ENCODE measurements around the gene STH. TPM values are rescaled to one million over a fixed set of nuclear protein-coding genes. Genes with fewer than 3 reads are reported as not detected.

STH gene
- total RNA-seq, 1 donor from 2014 or later: not detected

- no peaks in the 10 kb centered on the region for H3K4me1 ChIP-seq
- H3K27ac ChIP-seq: no peak overlapping the region
- peaks cover 6% of the 10 kb centered on the region for H3K27me3 ChIP-seq (ENCODE audit: low read depth)
- intact Hi-C loops (cut with DNase I): no loop called here
- no peak for TF ChIP-seq CTCF (IDR thresholded peaks at IDR 0.05)
- H3K9me3 ChIP-seq: no peaks in the 10 kb centered on the region
- H3K4me3 ChIP-seq: no peak overlapping the region
- no peaks in the 10 kb centered on the region for H3K36me3 ChIP-seq
- DNase-seq (no peak), ATAC-seq (no peak)
Measured at GRCh38 chr17:45963283-45963682, 35.8 kb upstream of the STH start.

- intact Hi-C loops (cut with DNase I): no loop called here
- no peak for DNase-seq
Measured at GRCh38 chr17:45963889-45964288, 35.2 kb upstream of the STH start.

GRCh38 chr17:45964634-45965033 lies 34.4 kb upstream of the STH start:
- ATAC-seq (no peak), DNase-seq (no peak)
- intact Hi-C loops (cut with DNase I): no loop called here

More at GRCh38 chr17:45963889-45964288, 35.2 kb upstream of the STH start:
- peaks cover 6% of the 10 kb centered on the region for H3K27me3 ChIP-seq (ENCODE audit: low read depth)
- H3K36me3 ChIP-seq: no peaks in the 10 kb centered on the region
- H3K4me3 ChIP-seq: no peak overlapping the region
- no peak overlapping the region for H3K27ac ChIP-seq
- H3K4me1 ChIP-seq: no peaks in the 10 kb centered on the region
- H3K9me3 ChIP-seq: no peaks in the 10 kb centered on the region
- TF ChIP-seq CTCF (IDR thresholded peaks at IDR 0.05): no peak
- no peak for ATAC-seq

GRCh38 chr17:45965812-45966211 lies 33.2 kb upstream of the STH start:
- Histone ChIP-seq H3K4me3 (no peak overlapping the region), H3K9me3 (no peaks in the 10 kb centered on the region), H3K27me3 (ENCODE audit: low read depth) (peaks cover 6% of the 10 kb centered on the region), H3K4me1 (no peaks in the 10 kb centered on the region), H3K27ac (no peak overlapping the region), H3K36me3 (no peaks in the 10 kb centered on the region)
- no peak for DNase-seq
- no peak for ATAC-seq
- no peak for TF ChIP-seq CTCF (IDR thresholded peaks at IDR 0.05)
- intact Hi-C loops (cut with DNase I): no loop called here

More at GRCh38 chr17:45964634-45965033, 34.4 kb upstream of the STH start:
- H3K4me1 ChIP-seq: no peaks in the 10 kb centered on the region
- H3K36me3 ChIP-seq: no peaks in the 10 kb centered on the region
- no peak for TF ChIP-seq CTCF (IDR thresholded peaks at IDR 0.05)
- H3K27ac ChIP-seq: no peak overlapping the region
- no peak overlapping the region for H3K4me3 ChIP-seq
- peaks cover 6% of the 10 kb centered on the region for H3K27me3 ChIP-seq (ENCODE audit: low read depth)
- no peaks in the 10 kb centered on the region for H3K9me3 ChIP-seq

GRCh38 chr17:45966606-45967280 lies 32.3 kb upstream of the STH start:
- Histone ChIP-seq H3K4me3 (no peak overlapping the region), H3K9me3 (no peaks in the 10 kb centered on the region), H3K27me3 (ENCODE audit: low read depth) (peaks cover 6% of the 10 kb centered on the region), H3K27ac (no peak overlapping the region), H3K36me3 (no peaks in the 10 kb centered on the region), H3K4me1 (no peaks in the 10 kb centered on the region)
- DNase-seq (no peak), ATAC-seq (no peak)
- no peak for TF ChIP-seq CTCF (IDR thresholded peaks at IDR 0.05)
- intact Hi-C loops (cut with DNase I): no loop called here
